Aorta (tissue), 5 donors: ENCODE results near the gene CDC42EP5. TPM values are rescaled to one million over a fixed set of nuclear protein-coding genes. Genes with fewer than 3 reads are reported as not detected.
"Not testable (repeated sequence)": the region's sequence is repeated elsewhere in the genome, so short reads cannot be mapped to it uniquely, and the experiment has no call there.

Experiments
- ATAC-seq: fragments of 200-7000 bp; cut with Tn5 transposase; one replicate; pipeline ENCODE4 v1.9.1; 2022; ENCODE audit warnings: moderate library complexity; ENCODE audit not compliant: low FRiP score
- DNase-seq, 2 donors: peaks; one replicate each; pipeline ENCODE4 v3.0.0-alpha.2; 2020
- H3K27ac ChIP-seq, 2 donors: one replicate each; pipeline ENCODE4 v1.5.1; 2013; ENCODE audit warnings: low read length in 2 of 2, mild to moderate bottlenecking in 2 of 2, moderate library complexity in 2 of 2, control low read depth in 1 of 2, inconsistent platforms in 1 of 2, low read depth in 1 of 2
- H3K27me3 ChIP-seq, 2 donors: one replicate each; pipeline ENCODE4 v1.6.1; 2013; ENCODE audit warnings: control low read depth in 1 of 2, low read length in 1 of 2, mild to moderate bottlenecking in 1 of 2, moderate library complexity in 1 of 2; ENCODE audit not compliant: insufficient read depth in 2 of 2, control insufficient read depth in 1 of 2
- H3K36me3 ChIP-seq, 2 donors: one replicate each; pipeline ENCODE4 v1.6.1; 2013; ENCODE audit warnings: control low read depth in 1 of 2, low read length in 1 of 2, mild to moderate bottlenecking in 1 of 2; ENCODE audit not compliant: insufficient read depth in 2 of 2, control insufficient read depth in 1 of 2
- H3K4me1 ChIP-seq, 2 donors: one replicate each; pipeline ENCODE4 v1.6.1; 2013; ENCODE audit warnings: low read length in 2 of 2, control low read depth in 1 of 2, mild to moderate bottlenecking in 1 of 2, moderate library complexity in 1 of 2; ENCODE audit not compliant: insufficient read depth in 2 of 2, control insufficient read depth in 1 of 2
- H3K4me3 ChIP-seq, 2 donors: one replicate each; pipeline ENCODE4 v1.5.1; 2013; ENCODE audit warnings: low read length in 2 of 2, control low read depth in 1 of 2, mild to moderate bottlenecking in 1 of 2
- H3K9me3 ChIP-seq: one replicate; pipeline ENCODE4 v1.6.1; 2013; ENCODE audit warnings: mild to moderate bottlenecking, low read length; ENCODE audit not compliant: control insufficient read depth
- WGBS, 2 donors: extraction: QIAGEN DNeasy Blood & Tissue Kit; methylation state at CpG; one replicate each; pipeline ENCODE4 v1.1.7; 2013; 5-methylcytosine and 5-hydroxymethylcytosine counted together
- intact Hi-C, 2 donors: fragments of 100-400 bp; cut with DNase I; formaldehyde crosslinking; loops; one replicate each; pipeline versions ENCODE4 v1.14.2 to v1.15.0; 2022
- polyA plus RNA-seq, 2 donors: library from polyadenylated mRNA; stranded (reverse); fragments of 200-250 nt; gene quantifications; one replicate each; pipeline ENCODE4 v1.2.3, GENCODE V29; 2013
- total RNA-seq, 2 donors: library from RNA; stranded (reverse); fragmentation: NEBNext Ultra II Directional; extraction: Animal tissue kit (Norgen Biotek cat#: 25700); gene quantifications; one replicate each; pipeline ENCODE4 v1.2.1, GENCODE V29; 2021
- donor health status: healthy with polysubstance abuse.
- donor health status: Bipolar disorder and iron deficiency.
- donor health status: DM: no; HTN: no; CAD: no.
- donor health status: DM: no; HTN: no; CAD: no.
- donor health status: DM: yes; HTN: yes; CAD: no.

Gene CDC42EP5
- total and polyA plus RNA-seq, 4 donors, result 40.4 to 55.2 (median 48.9) TPM

DNA sequence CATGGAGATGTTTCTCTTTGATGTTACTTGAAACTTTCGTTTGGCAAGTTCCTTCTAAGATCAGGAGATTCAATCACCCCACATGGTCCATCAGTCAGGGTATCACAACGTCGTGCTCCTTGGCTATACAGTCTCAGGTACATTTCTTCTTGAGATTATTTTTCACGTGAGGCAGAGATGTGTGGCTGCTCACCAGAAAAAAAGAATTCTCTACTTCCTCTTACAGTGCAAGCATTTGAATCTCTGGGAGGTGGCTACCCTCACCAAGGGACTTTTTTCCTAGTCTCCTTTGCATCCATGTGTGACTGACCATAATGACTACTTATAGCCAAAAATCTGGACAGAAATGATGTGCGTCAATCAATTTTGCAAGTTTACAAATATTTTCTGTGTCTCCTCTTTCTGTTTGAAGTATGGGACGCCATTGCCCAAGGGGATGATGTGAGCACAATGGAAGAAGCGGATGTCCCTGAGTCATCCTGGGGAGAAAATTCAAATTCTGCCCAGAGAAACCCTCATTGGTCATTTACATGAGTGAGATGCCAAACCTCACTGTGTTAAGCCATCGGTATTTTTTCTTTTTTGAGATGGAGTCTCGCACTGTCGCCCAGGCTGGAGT is 21.0 kb upstream of the CDC42EP5 start:
- Histone ChIP-seq H3K4me1 (no peaks in the 10 kb centered on the region), H3K36me3 (no peaks in the 10 kb centered on the region), H3K27me3 (no peaks in the 10 kb centered on the region), H3K27ac (no peak overlapping the region), H3K4me3 (no peak overlapping the region), H3K9me3 (no peaks in the 10 kb centered on the region)
- ATAC-seq (no peak), DNase-seq (no peak)
- 74 to 75% methylated on average over 10 of the region's 10 CpGs for WGBS, 2 donors
- intact Hi-C loops, result no loop called here

DNA sequence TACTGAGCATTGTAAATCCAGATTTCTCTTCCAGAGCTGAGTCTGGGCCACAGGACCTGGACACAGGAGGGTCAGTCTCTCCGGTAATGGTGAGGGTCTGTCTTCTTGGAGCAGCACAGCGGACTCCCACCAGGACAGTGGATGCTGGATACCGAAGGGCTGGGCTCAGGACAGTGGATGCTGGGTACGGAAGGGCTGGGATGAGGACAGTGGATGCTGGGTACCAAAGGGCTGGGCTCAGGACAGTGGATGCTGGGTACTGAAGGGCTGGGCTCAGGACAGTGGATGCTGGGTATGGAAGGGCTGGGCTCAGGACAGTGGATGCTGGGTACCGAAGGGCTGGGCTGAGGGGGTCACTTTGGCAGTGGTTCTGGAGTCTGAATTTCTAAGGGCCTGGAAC is 20.0 kb upstream of the CDC42EP5 start:
- H3K36me3 ChIP-seq, H3K27ac ChIP-seq, H3K27me3 ChIP-seq, DNase-seq, H3K4me3 ChIP-seq, H3K4me1 ChIP-seq, intact Hi-C loops, H3K9me3 ChIP-seq, ATAC-seq: not testable (repeated sequence)
- WGBS, 2 donors, result 77 to 81% methylated on average over 5 of the region's 5 CpGs

DNA sequence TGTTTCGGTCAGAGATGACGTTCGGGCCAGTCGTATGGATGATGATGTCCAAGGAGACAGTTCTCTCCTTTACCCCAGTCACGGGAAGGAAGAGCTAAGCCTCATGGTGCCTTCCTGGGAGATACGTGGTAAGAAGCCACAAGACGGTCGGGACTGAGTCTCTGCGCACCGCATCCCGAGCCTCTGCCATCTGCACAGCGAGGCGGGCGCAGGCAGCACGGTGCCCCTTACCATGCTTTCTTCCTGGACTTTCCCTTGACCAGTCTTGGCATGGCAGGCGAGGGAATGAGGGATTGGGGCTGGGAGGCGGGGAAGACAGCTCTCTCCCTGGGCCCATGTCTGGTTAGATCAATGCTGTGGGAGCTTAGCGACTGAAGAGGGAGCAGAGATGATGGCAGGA is 19.5 kb upstream of the CDC42EP5 start:
- no peak overlapping the region for H3K4me3 ChIP-seq
- no peaks in the 10 kb centered on the region for H3K9me3 ChIP-seq
- no peaks in the 10 kb centered on the region for H3K4me1 ChIP-seq
- no peaks in the 10 kb centered on the region for H3K27me3 ChIP-seq
- 84 to 86% methylated on average over 16 to 18 of the region's 18 CpGs for whole genome bisulfite sequencing, 2 donors
- ATAC-seq (no peak), DNase-seq (no peak)
- H3K27ac ChIP-seq, result no peak overlapping the region
- H3K36me3 ChIP-seq, result no peaks in the 10 kb centered on the region
- intact Hi-C loops, result no loop called here

DNA sequence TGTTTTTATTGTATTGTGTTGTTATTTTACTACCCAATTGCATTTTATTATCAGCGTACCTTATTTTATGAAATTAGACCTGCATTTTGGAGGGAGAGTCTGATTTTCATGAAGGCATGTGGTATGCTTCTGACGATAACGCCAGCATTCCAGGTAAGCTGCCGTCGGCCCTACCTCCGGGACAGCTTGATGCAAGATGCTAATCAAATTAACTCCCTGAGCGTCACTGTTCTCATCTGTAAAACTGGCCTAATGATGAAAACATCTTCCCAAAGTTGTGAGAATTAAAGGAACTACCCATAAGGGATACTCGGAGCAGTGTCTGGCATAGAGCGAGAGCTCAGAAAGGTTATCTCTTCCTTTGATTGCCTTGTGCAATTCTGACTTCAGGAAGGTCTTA is 16.7 kb upstream of the CDC42EP5 start:
- intact Hi-C loops, result no loop called here
- H3K27me3 ChIP-seq, result no peaks in the 10 kb centered on the region
- no peak overlapping the region for H3K27ac ChIP-seq
- no peaks in the 10 kb centered on the region for H3K4me1 ChIP-seq
- H3K4me3 ChIP-seq, result no peak overlapping the region
- 67 to 71% methylated on average over 9 of the region's 9 CpGs for WGBS, 2 donors
- ATAC-seq, result no peak
- H3K36me3 ChIP-seq, result no peaks in the 10 kb centered on the region
- DNase-seq, result no peak
- no peaks in the 10 kb centered on the region for H3K9me3 ChIP-seq

DNA sequence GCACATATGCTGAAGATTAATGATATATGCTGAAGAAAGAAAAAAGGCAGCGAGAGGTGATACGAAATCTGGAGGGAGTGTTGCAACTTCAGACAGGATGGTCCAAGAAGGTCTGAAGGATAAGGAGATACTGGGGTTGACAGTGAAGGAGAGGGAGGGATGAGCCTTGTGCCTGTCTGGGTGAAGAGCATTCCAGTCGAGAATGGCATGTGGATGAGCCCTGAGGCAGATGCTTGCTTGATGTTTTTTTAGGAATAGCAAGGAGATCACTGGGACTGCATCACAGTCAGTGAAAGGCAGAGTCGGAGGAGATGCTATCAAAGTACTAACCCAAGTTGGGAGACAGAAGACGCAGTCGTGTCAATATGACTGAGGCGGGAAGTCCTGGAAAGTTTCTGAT is 16.2 kb upstream of the CDC42EP5 start:
- intact Hi-C loops, result no loop called here
- ATAC-seq (no peak), DNase-seq (no peak)
- H3K4me3 ChIP-seq, result no peak overlapping the region
- no peaks in the 10 kb centered on the region for H3K36me3 ChIP-seq
- H3K27ac ChIP-seq, result no peak overlapping the region
- peaks cover 0 to 1% of the 10 kb centered on the region in 2 donors for H3K27me3 ChIP-seq
- no peaks in the 10 kb centered on the region for H3K4me1 ChIP-seq
- H3K9me3 ChIP-seq, result no peaks in the 10 kb centered on the region
- 64 to 66% methylated on average over 7 of the region's 7 CpGs for WGBS, 2 donors

DNA sequence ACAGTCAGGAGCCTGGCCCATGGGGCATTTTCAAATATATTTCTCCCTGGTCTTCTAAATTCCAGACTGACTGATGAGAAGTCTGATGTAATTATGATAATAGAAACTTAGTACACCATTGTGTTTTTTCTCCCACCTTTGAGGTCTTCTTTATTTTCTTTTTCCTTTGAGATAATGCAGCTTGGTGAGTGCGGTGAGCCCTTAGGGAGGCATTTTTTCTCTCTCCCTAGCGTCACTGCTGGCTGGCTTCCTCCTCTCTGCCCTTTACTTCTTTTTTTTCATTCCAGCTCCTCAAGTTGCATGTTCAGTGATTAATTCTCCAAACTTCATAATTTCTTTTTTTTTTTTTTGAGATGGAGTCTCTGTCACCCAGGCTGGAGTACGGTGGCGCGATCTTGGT is 12.8 kb upstream of the CDC42EP5 start:
- no peak for ATAC-seq
- DNase-seq, result no peak
- H3K4me3 ChIP-seq, result no peak overlapping the region
- H3K27ac ChIP-seq, result no peak overlapping the region
- 6 to 57% methylated on average over 2 to 5 of the region's 5 CpGs for whole genome bisulfite sequencing, 2 donors
- H3K36me3 ChIP-seq, result no peaks in the 10 kb centered on the region
- no peaks in the 10 kb centered on the region for H3K4me1 ChIP-seq
- no peaks in the 10 kb centered on the region for H3K9me3 ChIP-seq
- intact Hi-C loops, result no loop called here
- peaks cover 0 to 3% of the 10 kb centered on the region in 2 donors for H3K27me3 ChIP-seq

DNA sequence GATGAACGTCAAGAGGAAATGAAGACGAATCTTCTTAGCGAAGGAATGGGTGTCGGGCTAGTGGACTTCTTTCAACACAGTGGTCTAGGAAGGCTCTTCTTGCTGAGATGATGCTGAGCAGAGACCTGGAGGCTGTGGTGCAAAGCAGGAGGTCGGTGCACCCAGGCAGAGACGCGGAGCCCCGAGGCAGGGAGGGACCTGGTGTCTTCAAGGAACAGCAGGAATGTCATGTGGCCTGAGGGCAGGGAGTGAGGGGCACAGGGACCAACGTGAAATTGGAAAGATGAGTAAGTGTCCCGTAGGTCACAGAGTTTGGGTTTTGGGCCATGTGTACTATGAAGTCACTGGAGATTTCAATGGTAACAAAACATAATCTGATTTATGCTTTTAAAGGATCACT is 11.4 kb upstream of the CDC42EP5 start:
- H3K4me1 ChIP-seq, result no peaks in the 10 kb centered on the region
- 71 to 75% methylated on average over 10 of the region's 10 CpGs for WGBS, 2 donors
- H3K36me3 ChIP-seq, result no peaks in the 10 kb centered on the region
- intact Hi-C loops, result loop anchor here in 1 of 2 donors (5.0 kb wide), 1 partner anchor 188 kb away; no protein-coding TSS in a partner anchor
- H3K9me3 ChIP-seq, result no peaks in the 10 kb centered on the region
- DNase-seq (peak in 1 of 2 donors; percentile 53), ATAC-seq (no peak)
- peaks cover 0 to 3% of the 10 kb centered on the region in 2 donors for H3K27me3 ChIP-seq
- no peak overlapping the region for H3K4me3 ChIP-seq
- no peak overlapping the region for H3K27ac ChIP-seq

DNA sequence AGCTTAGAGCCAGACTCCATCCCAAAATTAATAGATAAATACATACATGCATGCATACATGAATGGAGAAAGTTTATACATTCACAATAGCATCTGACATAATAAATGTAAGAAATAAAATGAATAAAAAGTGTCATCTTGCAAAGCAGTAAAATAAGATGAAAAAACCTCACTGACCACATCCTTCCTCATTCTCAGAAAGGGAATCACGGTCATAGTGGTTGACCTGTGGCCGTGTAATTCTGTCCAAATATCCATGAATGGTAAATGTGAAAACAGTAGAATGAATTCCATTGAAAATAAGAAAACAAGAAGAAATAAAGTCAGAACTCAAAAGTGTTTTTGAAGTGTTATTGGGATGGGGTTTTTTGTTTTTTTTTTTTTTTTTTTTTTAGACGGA is 9.8 kb upstream of the CDC42EP5 start:
- WGBS, 2 donors, result 63 to 74% methylated on average over 3 of the region's 3 CpGs
- H3K9me3 ChIP-seq, result no peaks in the 10 kb centered on the region
- no peak overlapping the region for H3K27ac ChIP-seq
- no peaks in the 10 kb centered on the region for H3K36me3 ChIP-seq
- peaks cover 0 to 3% of the 10 kb centered on the region in 2 donors for H3K27me3 ChIP-seq
- no peak for ATAC-seq
- no peak for DNase-seq
- H3K4me1 ChIP-seq, result no peaks in the 10 kb centered on the region
- H3K4me3 ChIP-seq, result no peak overlapping the region
- intact Hi-C loops, result loop anchor here in 1 of 2 donors (5.0 kb wide), 1 partner anchor 189 kb away; no protein-coding TSS in a partner anchor

DNA sequence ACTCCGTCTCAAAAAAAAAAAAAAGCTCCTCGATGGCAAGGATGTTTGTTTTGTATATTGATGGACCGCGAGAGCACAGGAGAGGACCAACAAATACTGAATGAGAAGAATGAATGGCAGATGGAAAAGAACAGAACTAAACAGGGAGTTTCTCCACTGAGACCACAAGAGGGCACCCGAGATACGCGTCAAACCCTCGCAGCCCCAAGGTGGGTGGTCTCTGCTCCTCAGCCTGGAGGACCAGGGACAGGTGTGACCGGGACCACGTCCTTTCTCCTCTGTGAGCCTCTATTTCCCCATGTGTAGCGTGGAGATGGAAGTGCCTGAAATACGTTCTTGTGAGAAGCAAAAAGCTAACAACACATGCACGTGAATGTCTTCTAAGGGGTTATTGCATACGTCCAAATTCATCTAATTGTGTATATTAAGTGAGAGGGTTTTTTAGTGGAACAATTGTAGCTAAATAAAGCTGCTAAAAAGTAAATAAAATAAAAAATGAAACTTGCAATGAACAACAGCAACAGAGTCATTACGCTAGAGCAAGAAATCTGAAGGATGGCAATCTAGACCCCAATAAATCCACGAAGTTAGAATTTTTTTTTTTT is 8.3 kb upstream of the CDC42EP5 start:
- Histone ChIP-seq H3K4me3 (no peak overlapping the region), H3K4me1 (no peaks in the 10 kb centered on the region), H3K27me3 (peaks cover 0 to 3% of the 10 kb centered on the region in 2 donors), H3K36me3 (no peaks in the 10 kb centered on the region), H3K27ac (no peak overlapping the region), H3K9me3 (no peaks in the 10 kb centered on the region)
- no peak for ATAC-seq
- 11 to 12% methylated on average over 16 of the region's 16 CpGs for WGBS, 2 donors
- intact Hi-C loops, result loop anchor here in 1 of 2 donors (5.0 kb wide), 1 partner anchor 191 kb away; no protein-coding TSS in a partner anchor
- peak in 1 of 2 donors; percentile 69 for DNase-seq
